ENCODE measurements around the gene TOR2A.
A peak's percentile ranks its signal among the peaks of the same experiment; 100 is the strongest.

Gene TOR2A

DNA sequence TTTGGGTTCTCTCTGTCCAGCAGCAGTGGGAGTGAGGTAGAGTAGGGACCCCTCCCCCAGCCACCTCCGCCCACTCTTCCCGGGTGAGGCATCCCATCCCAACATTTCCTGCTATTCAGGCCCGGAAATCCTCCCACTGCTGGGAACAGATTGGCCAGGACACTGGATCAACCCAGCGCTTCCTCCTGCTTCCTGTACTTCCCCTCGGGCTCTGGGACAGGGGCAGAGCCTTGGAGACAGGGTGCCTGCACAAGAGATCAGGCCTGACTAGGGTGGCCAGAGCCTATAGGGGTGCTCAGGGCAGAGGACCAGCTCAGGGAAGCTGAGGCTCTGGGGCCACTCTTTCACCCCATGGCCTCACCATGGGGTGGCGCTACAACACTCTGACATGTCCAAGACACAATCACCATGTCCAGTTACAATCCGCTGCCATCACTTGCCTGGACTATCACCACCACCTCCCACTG lies 28.9 kb upstream of the TOR2A start:
- no peak overlapping the region for H3K9ac ChIP-seq (ENCODE audit: low read length)
- H3K9me2 ChIP-seq (replicated peaks; ENCODE audit: insufficient read depth, low read length), result no peaks in the 10 kb centered on the region
- H3K36me3 ChIP-seq (replicated peaks; ENCODE audit: insufficient read depth, low read length), result no peaks in the 10 kb centered on the region
- TF ChIP-seq, protein P1, sequence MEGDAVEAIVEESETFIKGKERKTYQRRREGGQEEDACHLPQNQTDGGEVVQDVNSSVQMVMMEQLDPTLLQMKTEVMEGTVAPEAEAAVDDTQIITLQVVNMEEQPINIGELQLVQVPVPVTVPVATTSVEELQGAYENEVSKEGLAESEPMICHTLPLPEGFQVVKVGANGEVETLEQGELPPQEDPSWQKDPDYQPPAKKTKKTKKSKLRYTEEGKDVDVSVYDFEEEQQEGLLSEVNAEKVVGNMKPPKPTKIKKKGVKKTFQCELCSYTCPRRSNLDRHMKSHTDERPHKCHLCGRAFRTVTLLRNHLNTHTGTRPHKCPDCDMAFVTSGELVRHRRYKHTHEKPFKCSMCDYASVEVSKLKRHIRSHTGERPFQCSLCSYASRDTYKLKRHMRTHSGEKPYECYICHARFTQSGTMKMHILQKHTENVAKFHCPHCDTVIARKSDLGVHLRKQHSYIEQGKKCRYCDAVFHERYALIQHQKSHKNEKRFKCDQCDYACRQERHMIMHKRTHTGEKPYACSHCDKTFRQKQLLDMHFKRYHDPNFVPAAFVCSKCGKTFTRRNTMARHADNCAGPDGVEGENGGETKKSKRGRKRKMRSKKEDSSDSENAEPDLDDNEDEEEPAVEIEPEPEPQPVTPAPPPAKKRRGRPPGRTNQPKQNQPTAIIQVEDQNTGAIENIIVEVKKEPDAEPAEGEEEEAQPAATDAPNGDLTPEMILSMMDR (IDR thresholded peaks at IDR 0.05; ENCODE audit: low read length), result peak; percentile 39
- TF ChIP-seq EZH2 (optimal IDR thresholded peaks at IDR 0.05; ENCODE audit: low read depth, low read length), result no peak
- no peak for TF ChIP-seq EZH2phosphoT487 (IDR thresholded peaks at IDR 0.05; ENCODE audit: low read length)
- no peaks in the 10 kb centered on the region for H3F3A ChIP-seq (ENCODE audit: insufficient read depth, low read length)
- no peak overlapping the region for H2AFZ ChIP-seq (ENCODE audit: low read length)
- 0 out of 2 replicates have a peak, but pooled peaks cover 3% of the 10 kb centered on the region for H3K4me1 ChIP-seq (ENCODE audit: low read length)
- H3K4me2 ChIP-seq (ENCODE audit: low read depth, low read length), result no peak overlapping the region
- no peak for DNase-seq
- no peak overlapping the region for H3K27ac ChIP-seq (ENCODE audit: low read length)
- peaks cover 21% of the 10 kb centered on the region for H3K79me2 ChIP-seq (ENCODE audit: low read length)
- no peak overlapping the region for H3K4me3 ChIP-seq (ENCODE audit: low read length)
- no peaks in the 10 kb centered on the region for H3K9me3 ChIP-seq (replicated peaks; ENCODE audit: insufficient read depth, low read length)
- H4K20me1 ChIP-seq (ENCODE audit: insufficient read depth, low read length), result no peaks in the 10 kb centered on the region
- H3K27me3 ChIP-seq (replicated peaks; ENCODE audit: insufficient read depth, low read length), result no peaks in the 10 kb centered on the region

DNA sequence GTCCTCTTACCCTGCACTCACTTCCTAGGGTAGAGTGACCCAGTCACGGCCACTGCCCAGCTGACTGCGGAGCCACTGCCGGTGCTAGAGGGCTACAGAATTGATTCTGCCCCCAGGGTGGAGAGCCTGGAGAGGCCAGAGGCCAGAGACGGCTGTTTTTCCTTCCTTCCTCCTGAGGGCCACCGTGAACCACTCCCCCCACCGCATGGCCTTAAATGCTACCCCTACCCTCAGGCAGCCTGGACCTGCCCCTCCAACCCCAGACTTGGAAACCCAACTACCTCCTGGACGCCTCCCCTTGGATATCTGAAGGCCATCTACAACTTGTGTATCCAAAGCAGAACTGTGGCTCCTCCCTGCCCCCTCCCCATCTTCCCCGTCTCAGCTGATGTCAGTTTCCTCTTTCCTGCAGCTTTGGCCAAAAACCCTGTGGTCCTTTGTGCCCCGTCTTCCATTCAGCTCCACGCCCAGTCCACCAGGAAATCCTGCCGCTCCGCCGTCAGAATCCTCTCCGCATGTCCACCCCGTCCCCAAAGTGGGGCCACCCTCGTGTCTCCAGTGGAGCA lies 27.1 kb upstream of the TOR2A start:
- no peaks in the 10 kb centered on the region for H3K27me3 ChIP-seq (replicated peaks; ENCODE audit: insufficient read depth, low read length)
- TF ChIP-seq, protein P1 (IDR thresholded peaks at IDR 0.05; ENCODE audit: low read length), result no peak
- TF ChIP-seq EZH2 (optimal IDR thresholded peaks at IDR 0.05; ENCODE audit: low read depth, low read length) (no peak), EZH2phosphoT487 (IDR thresholded peaks at IDR 0.05; ENCODE audit: low read length) (no peak)
- no peak overlapping the region for H3K4me3 ChIP-seq (ENCODE audit: low read length)
- no peak for DNase-seq
- no peak overlapping the region for H2AFZ ChIP-seq (ENCODE audit: low read length)
- no peaks in the 10 kb centered on the region for H4K20me1 ChIP-seq (ENCODE audit: insufficient read depth, low read length)
- H3K4me1 ChIP-seq (ENCODE audit: low read length), result no peaks in the 10 kb centered on the region
- no peak overlapping the region for H3K4me2 ChIP-seq (ENCODE audit: low read depth, low read length)
- peaks cover 4% of the 10 kb centered on the region for H3K79me2 ChIP-seq (ENCODE audit: low read length)
- H3K27ac ChIP-seq (ENCODE audit: low read length), result no peak overlapping the region
- no peaks in the 10 kb centered on the region for H3K9me2 ChIP-seq (replicated peaks; ENCODE audit: insufficient read depth, low read length)
- H3F3A ChIP-seq (ENCODE audit: insufficient read depth, low read length), result no peaks in the 10 kb centered on the region
- H3K9ac ChIP-seq (ENCODE audit: low read length), result no peak overlapping the region
- no peaks in the 10 kb centered on the region for H3K36me3 ChIP-seq (replicated peaks; ENCODE audit: insufficient read depth, low read length)
- no peaks in the 10 kb centered on the region for H3K9me3 ChIP-seq (replicated peaks; ENCODE audit: insufficient read depth, low read length)

DNA sequence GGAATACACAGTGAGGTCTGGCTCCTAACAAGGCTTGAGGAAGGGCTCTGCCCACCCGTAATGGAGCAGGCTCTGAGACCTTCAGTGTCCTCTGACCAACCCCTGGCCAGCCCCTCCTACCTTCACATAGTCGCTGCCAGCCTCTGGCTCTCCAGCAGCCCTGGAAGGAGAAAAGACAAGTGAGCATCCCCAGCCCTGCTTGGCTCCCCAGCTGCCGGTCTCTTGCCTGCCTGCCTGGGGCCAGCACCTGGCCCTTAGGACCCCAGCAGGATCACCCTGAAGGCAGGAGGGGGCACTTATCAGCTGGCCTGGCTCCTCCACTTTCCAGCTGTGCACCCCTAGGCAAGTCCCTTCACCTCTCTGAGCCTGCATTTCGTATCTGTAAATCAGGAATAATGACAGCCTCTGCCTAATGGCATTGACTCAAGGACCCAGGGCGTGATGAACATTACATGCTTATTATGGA lies 26.4 kb upstream of the TOR2A start:
- no peak overlapping the region for H3K4me2 ChIP-seq (ENCODE audit: low read depth, low read length)
- H3K27me3 ChIP-seq (replicated peaks; ENCODE audit: insufficient read depth, low read length), result no peaks in the 10 kb centered on the region
- H3K9ac ChIP-seq (ENCODE audit: low read length), result no peak overlapping the region
- no peaks in the 10 kb centered on the region for H4K20me1 ChIP-seq (ENCODE audit: insufficient read depth, low read length)
- H3F3A ChIP-seq (ENCODE audit: insufficient read depth, low read length), result no peaks in the 10 kb centered on the region
- no peak overlapping the region for H3K4me3 ChIP-seq (ENCODE audit: low read length)
- no peaks in the 10 kb centered on the region for H3K36me3 ChIP-seq (replicated peaks; ENCODE audit: insufficient read depth, low read length)
- H3K79me2 ChIP-seq (ENCODE audit: low read length), result no peaks in the 10 kb centered on the region
- H3K4me1 ChIP-seq (ENCODE audit: low read length), result no peaks in the 10 kb centered on the region
- TF ChIP-seq EZH2phosphoT487 (IDR thresholded peaks at IDR 0.05; ENCODE audit: low read length), result no peak
- TF ChIP-seq, protein P1 (IDR thresholded peaks at IDR 0.05; ENCODE audit: low read length), result no peak
- TF ChIP-seq EZH2 (optimal IDR thresholded peaks at IDR 0.05; ENCODE audit: low read depth, low read length), result no peak
- no peaks in the 10 kb centered on the region for H3K9me3 ChIP-seq (replicated peaks; ENCODE audit: insufficient read depth, low read length)
- H3K9me2 ChIP-seq (replicated peaks; ENCODE audit: insufficient read depth, low read length), result no peaks in the 10 kb centered on the region
- DNase-seq, result no peak
- H3K27ac ChIP-seq (ENCODE audit: low read length), result no peak overlapping the region
- no peak overlapping the region for H2AFZ ChIP-seq (ENCODE audit: low read length)

Data from MM.1S (cell line).